Fibroblast of lung (primary cell): Measurements from ENCODE around the gene CAMK2B. TPM values are rescaled to one million over a fixed set of nuclear protein-coding genes. Genes with fewer than 3 reads are reported as not detected.

Experiments
- DNase-seq, 2 donors: peaks; one replicate each; pipeline versions ENCODE4 v3.0.0 to v3.0.0-alpha.2; 2010; ENCODE audit warnings: low read depth in 2 of 2
- H2AFZ ChIP-seq: 2 replicates; pipeline ENCODE4 v1.5.1; 2012; ENCODE audit warnings: low read length, control low read depth, inconsistent platforms
- H3K27ac ChIP-seq: 2 replicates; pipeline ENCODE4 v1.5.1; 2011; ENCODE audit warnings: low read length, control low read depth; ENCODE audit not compliant: insufficient read depth
- H3K27me3 ChIP-seq: 2 replicates; pipeline ENCODE4 v1.5.1; 2011; ENCODE audit warnings: mild to moderate bottlenecking, low read length; ENCODE audit not compliant: control insufficient read depth, insufficient read depth
- H3K36me3 ChIP-seq: 2 replicates; pipeline ENCODE4 v1.5.1; 2011; ENCODE audit warnings: low read length; ENCODE audit not compliant: control insufficient read depth, insufficient read depth
- H3K4me1 ChIP-seq: 2 replicates; pipeline ENCODE4 v1.5.1; 2011; ENCODE audit warnings: low read length; ENCODE audit not compliant: control insufficient read depth, insufficient read depth; ENCODE audit errors: extremely low read depth
- H3K4me2 ChIP-seq: 2 replicates; pipeline ENCODE4 v1.5.1; 2011; ENCODE audit warnings: low read length, control low read depth; ENCODE audit not compliant: insufficient read depth; ENCODE audit errors: extremely low read depth
- H3K4me3 ChIP-seq, 4 experiments: fragments of 200-600 bp in 1 of 4; sonication (generic) in 1 of 4; replicated peaks in 1 of 4; 2 replicates each; pipeline ENCODE4 v1.5.1; 2011 to 2016; ENCODE audit warnings: low read length in 4 of 4, low read depth in 3 of 4, mild to moderate bottlenecking in 3 of 4, control low read depth in 2 of 4, inconsistent platforms in 1 of 4, mixed read lengths in 1 of 4; ENCODE audit not compliant: insufficient read depth in 1 of 4; ENCODE audit errors: control extremely low read depth in 1 of 4
- H3K79me2 ChIP-seq: 2 replicates; pipeline ENCODE4 v1.5.1; 2012; ENCODE audit warnings: mild to moderate bottlenecking, low read length, inconsistent platforms; ENCODE audit not compliant: control insufficient read depth, insufficient read depth
- H3K9ac ChIP-seq: 2 replicates; pipeline ENCODE4 v1.5.1; 2011; ENCODE audit warnings: mild to moderate bottlenecking, low read length, control low read depth; ENCODE audit not compliant: insufficient read depth
- H3K9me3 ChIP-seq: 2 replicates; pipeline ENCODE4 v1.5.1; 2012; ENCODE audit warnings: low read depth, low read length; ENCODE audit not compliant: control insufficient read depth, insufficient read depth
- H4K20me1 ChIP-seq: 2 replicates; pipeline ENCODE4 v1.5.1; 2011; ENCODE audit warnings: low read length; ENCODE audit not compliant: control insufficient read depth, insufficient read depth; ENCODE audit errors: extremely low read depth
- EZH2 ChIP-seq: IDR thresholded peaks from 2 replicates; pipeline ENCODE4 v1.5.1; 2012; ENCODE audit warnings: low read length, control low read depth, mild to moderate bottlenecking; ENCODE audit errors: missing control alignments
- polyA plus RNA-seq, 2 donors: library from polyadenylated mRNA; depleted of rRNA in 1 of 2; stranded (reverse) in 1 of 2; unstranded in 1 of 2; fragments of >200 nt; gene quantifications; 2 replicates each; pipeline ENCODE4 v1.2.1, GENCODE V29; 2011 to 2012; ENCODE audit warnings: missing spikeins in 1 of 2
- total RNA-seq: library from RNA; depleted of rRNA; stranded (reverse); fragments of >200 nt; gene quantifications from 2 replicates; pipeline ENCODE4 v1.2.1, GENCODE V29; 2014
- TF ChIP-seq, protein P1 (sequence below), 2 donors: IDR thresholded peaks in 1 of 2; conservative IDR thresholded peaks in 1 of 2; 1 replicate in 1 of 2; 2 replicates in 1 of 2; pipeline ENCODE4 v1.5.1; 2011 to 2012; ENCODE audit warnings: low read length in 2 of 2, control low read depth in 1 of 2, inconsistent platforms in 1 of 2, low read depth in 1 of 2, mild to moderate bottlenecking in 1 of 2

Gene CAMK2B
- total and polyA plus RNA-seq, 2 donors (not counting 1 experiment from before 2014, with no cell fraction given) = 0.06 to 0.17 TPM

- Histone ChIP-seq H4K20me1 (no peaks in the 10 kb centered on the region), H3K27me3 (peaks cover 5% of the 10 kb centered on the region), H3K79me2 (no peaks in the 10 kb centered on the region), H3K36me3 (no peaks in the 10 kb centered on the region), H3K27ac (no peak overlapping the region), H2AFZ (no peak overlapping the region), H3K4me1 (peaks cover 26% of the 10 kb centered on the region), H3K9me3 (no peaks in the 10 kb centered on the region), H3K9ac (no peak overlapping the region), H3K4me2 (no peak overlapping the region), H3K4me3 (no peak overlapping the region)
- DNase-seq = no peak
- TF ChIP-seq EZH2 = no peak
- TF ChIP-seq, protein P1, sequence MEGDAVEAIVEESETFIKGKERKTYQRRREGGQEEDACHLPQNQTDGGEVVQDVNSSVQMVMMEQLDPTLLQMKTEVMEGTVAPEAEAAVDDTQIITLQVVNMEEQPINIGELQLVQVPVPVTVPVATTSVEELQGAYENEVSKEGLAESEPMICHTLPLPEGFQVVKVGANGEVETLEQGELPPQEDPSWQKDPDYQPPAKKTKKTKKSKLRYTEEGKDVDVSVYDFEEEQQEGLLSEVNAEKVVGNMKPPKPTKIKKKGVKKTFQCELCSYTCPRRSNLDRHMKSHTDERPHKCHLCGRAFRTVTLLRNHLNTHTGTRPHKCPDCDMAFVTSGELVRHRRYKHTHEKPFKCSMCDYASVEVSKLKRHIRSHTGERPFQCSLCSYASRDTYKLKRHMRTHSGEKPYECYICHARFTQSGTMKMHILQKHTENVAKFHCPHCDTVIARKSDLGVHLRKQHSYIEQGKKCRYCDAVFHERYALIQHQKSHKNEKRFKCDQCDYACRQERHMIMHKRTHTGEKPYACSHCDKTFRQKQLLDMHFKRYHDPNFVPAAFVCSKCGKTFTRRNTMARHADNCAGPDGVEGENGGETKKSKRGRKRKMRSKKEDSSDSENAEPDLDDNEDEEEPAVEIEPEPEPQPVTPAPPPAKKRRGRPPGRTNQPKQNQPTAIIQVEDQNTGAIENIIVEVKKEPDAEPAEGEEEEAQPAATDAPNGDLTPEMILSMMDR (conservative IDR thresholded peaks at IDR 0.05 in 1 of 2, IDR thresholded peaks at IDR 0.05 in 1 of 2; ENCODE audit: low read depth in 1 of 2, low read length in 2 of 2) = no peak
Measured at GRCh38 chr7:44261240-44261639, 64.2 kb downstream of the CAMK2B start.

- H3K9ac ChIP-seq = no peak overlapping the region
- peaks cover 26% of the 10 kb centered on the region for H3K4me1 ChIP-seq
- peaks cover 5% of the 10 kb centered on the region for H3K27me3 ChIP-seq
- no peak overlapping the region for H3K4me2 ChIP-seq
- H3K27ac ChIP-seq = peak overlapping the region; percentile 66
- H3K9me3 ChIP-seq = no peaks in the 10 kb centered on the region
- no peaks in the 10 kb centered on the region for H4K20me1 ChIP-seq
- TF ChIP-seq, protein P1 (conservative IDR thresholded peaks at IDR 0.05 in 1 of 2, IDR thresholded peaks at IDR 0.05 in 1 of 2; ENCODE audit: low read depth in 1 of 2, low read length in 2 of 2) = no peak
- H2AFZ ChIP-seq = no peak overlapping the region
- no peak overlapping the region for H3K4me3 ChIP-seq
- no peaks in the 10 kb centered on the region for H3K79me2 ChIP-seq
- DNase-seq = peak; percentile 96 to 99
- no peaks in the 10 kb centered on the region for H3K36me3 ChIP-seq
Measured at GRCh38 chr7:44259547-44260457, 65.6 kb downstream of the CAMK2B start.

- Histone ChIP-seq H3K27ac (peak overlapping the region; percentile 66), H2AFZ (no peak overlapping the region), H3K4me1 (peaks cover 26% of the 10 kb centered on the region), H4K20me1 (no peaks in the 10 kb centered on the region), H3K79me2 (no peaks in the 10 kb centered on the region), H3K9me3 (no peaks in the 10 kb centered on the region), H3K36me3 (no peaks in the 10 kb centered on the region), H3K4me2 (no peak overlapping the region), H3K9ac (no peak overlapping the region), H3K4me3 (no peak overlapping the region), H3K27me3 (no peaks in the 10 kb centered on the region)
- TF ChIP-seq, protein P1 (conservative IDR thresholded peaks at IDR 0.05 in 1 of 2, IDR thresholded peaks at IDR 0.05 in 1 of 2; ENCODE audit: low read depth in 1 of 2, low read length in 2 of 2) = no peak
- no peak for TF ChIP-seq EZH2
- DNase-seq = no peak
Measured at GRCh38 chr7:44258865-44259546, 66.4 kb downstream of the CAMK2B start.
